ENCODE results near the gene VARS2. TPM values are rescaled to one million over a fixed set of nuclear protein-coding genes. Genes with fewer than 3 reads are reported as not detected.

VARS2 gene
- total RNA-seq, 1 donor from 2014 or later, result 47.5 TPM

GRCh38 chr6:30928677-30929076 is 14.6 kb downstream of the VARS2 start:
- no peak for DNase-seq (ENCODE audit: low read depth)

GRCh38 chr6:30930506-30930905 is 16.5 kb downstream of the VARS2 start:
- no peak for DNase-seq (ENCODE audit: low read depth)

GRCh38 chr6:30931272-30931671 is 17.2 kb downstream of the VARS2 start:
- no peak for DNase-seq (ENCODE audit: low read depth)

GRCh38 chr6:30931969-30932645 is 18.1 kb downstream of the VARS2 start, which contains the start of gene SFTA2:
Gene SFTA2, minus strand, starts transcription at chr6:30932170. Its CDS starts 74 bp downstream, at chr6:30932096.
- DNase-seq (ENCODE audit: low read depth), result peak; percentile 76

- no peak for DNase-seq (ENCODE audit: low read depth)
These were observed 18.8 kb downstream of the VARS2 start for GRCh38 chr6:30932665-30933365.

- peak; percentile 71 for DNase-seq (ENCODE audit: low read depth)
These were observed 21.0 kb downstream of the VARS2 start for GRCh38 chr6:30935018-30935417.

GRCh38 chr6:30937265-30937664 is 23.2 kb downstream of the VARS2 start:
- DNase-seq (ENCODE audit: low read depth), result no peak

GRCh38 chr6:30938730-30939129 is 24.7 kb downstream of the VARS2 start:
- no peak for DNase-seq (ENCODE audit: low read depth)

- no peak for DNase-seq (ENCODE audit: low read depth)
These were observed 25.4 kb downstream of the VARS2 start for GRCh38 chr6:30939473-30939872.

GRCh38 chr6:30940361-30940986 is 26.4 kb downstream of the VARS2 start, which contains the start of gene MUCL3:
Gene MUCL3, plus strand, starts transcription at chr6:30940973. Its CDS starts 27 bp downstream, at chr6:30941000.
- no peak for DNase-seq (ENCODE audit: low read depth)

- peak; percentile 86 for DNase-seq (ENCODE audit: low read depth)
These were observed 28.5 kb downstream of the VARS2 start for GRCh38 chr6:30942338-30943060.

GRCh38 chr6:30944051-30944450 is 30.0 kb downstream of the VARS2 start:
- no peak for DNase-seq (ENCODE audit: low read depth)

- DNase-seq (ENCODE audit: low read depth), result no peak
These were observed 31.2 kb downstream of the VARS2 start for GRCh38 chr6:30945281-30945680.

- DNase-seq (ENCODE audit: low read depth), result no peak
These were observed 33.2 kb downstream of the VARS2 start for GRCh38 chr6:30947231-30947630.

- DNase-seq (ENCODE audit: low read depth), result peak; percentile 47
These were observed 34.8 kb downstream of the VARS2 start for GRCh38 chr6:30948811-30949210.

- no peak for DNase-seq (ENCODE audit: low read depth)
These were observed 38.0 kb downstream of the VARS2 start for GRCh38 chr6:30951907-30952469.

- DNase-seq (ENCODE audit: low read depth), result no peak
These were observed 40.8 kb downstream of the VARS2 start for GRCh38 chr6:30954631-30955366.

GRCh38 chr6:30955367-30956042 is 41.5 kb downstream of the VARS2 start:
- DNase-seq (ENCODE audit: low read depth), result no peak

GRCh38 chr6:30957716-30958115 is 43.7 kb downstream of the VARS2 start:
- DNase-seq (ENCODE audit: low read depth), result no peak

- DNase-seq (ENCODE audit: low read depth), result peak; percentile 86
These were observed 47.1 kb downstream of the VARS2 start for GRCh38 chr6:30960907-30961673.
